AG09309 (cell line): Measurements from ENCODE around the gene S100A8.

Experiments
- DNase-seq: peaks from one replicate; pipeline ENCODE4 v3.0.0-alpha.2; 2010; ENCODE audit warnings: low read depth
- H3K4me3 ChIP-seq: 2 replicates; pipeline ENCODE4 v1.5.1; 2011; ENCODE audit warnings: mild to moderate bottlenecking, low read depth, low read length, moderate library complexity; ENCODE audit not compliant: control insufficient read depth
- TF ChIP-seq, protein P1 (sequence below): IDR thresholded peaks from 2 replicates; pipeline ENCODE4 v1.5.1; 2011; ENCODE audit warnings: mild to moderate bottlenecking, low read depth, low read length, inconsistent platforms; ENCODE audit not compliant: insufficient read depth, control insufficient read depth; ENCODE audit errors: missing control alignments

S100A8 gene

DNA sequence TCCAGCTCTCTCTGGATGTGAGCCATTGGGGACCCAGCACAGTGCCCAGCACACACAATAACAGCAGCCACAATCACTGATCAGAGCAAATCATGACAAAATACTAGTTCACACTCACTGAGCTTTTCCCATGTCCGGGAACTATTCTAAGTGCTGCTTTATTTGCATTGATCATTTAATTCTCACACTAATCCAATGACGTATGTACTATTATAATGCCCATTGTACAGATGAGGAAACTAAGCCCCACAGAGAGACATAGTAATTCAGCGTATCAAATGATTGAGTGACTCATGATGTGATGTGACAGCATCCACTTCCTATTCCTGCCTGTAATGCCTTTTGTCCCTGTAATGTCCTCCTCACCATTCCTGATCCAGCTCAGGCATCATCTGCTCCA lies 1.9 kb upstream of the S100A8 start:
- no peak overlapping the region for H3K4me3 ChIP-seq
- DNase-seq, result no peak
- TF ChIP-seq, protein P1, sequence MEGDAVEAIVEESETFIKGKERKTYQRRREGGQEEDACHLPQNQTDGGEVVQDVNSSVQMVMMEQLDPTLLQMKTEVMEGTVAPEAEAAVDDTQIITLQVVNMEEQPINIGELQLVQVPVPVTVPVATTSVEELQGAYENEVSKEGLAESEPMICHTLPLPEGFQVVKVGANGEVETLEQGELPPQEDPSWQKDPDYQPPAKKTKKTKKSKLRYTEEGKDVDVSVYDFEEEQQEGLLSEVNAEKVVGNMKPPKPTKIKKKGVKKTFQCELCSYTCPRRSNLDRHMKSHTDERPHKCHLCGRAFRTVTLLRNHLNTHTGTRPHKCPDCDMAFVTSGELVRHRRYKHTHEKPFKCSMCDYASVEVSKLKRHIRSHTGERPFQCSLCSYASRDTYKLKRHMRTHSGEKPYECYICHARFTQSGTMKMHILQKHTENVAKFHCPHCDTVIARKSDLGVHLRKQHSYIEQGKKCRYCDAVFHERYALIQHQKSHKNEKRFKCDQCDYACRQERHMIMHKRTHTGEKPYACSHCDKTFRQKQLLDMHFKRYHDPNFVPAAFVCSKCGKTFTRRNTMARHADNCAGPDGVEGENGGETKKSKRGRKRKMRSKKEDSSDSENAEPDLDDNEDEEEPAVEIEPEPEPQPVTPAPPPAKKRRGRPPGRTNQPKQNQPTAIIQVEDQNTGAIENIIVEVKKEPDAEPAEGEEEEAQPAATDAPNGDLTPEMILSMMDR, result no peak

DNA sequence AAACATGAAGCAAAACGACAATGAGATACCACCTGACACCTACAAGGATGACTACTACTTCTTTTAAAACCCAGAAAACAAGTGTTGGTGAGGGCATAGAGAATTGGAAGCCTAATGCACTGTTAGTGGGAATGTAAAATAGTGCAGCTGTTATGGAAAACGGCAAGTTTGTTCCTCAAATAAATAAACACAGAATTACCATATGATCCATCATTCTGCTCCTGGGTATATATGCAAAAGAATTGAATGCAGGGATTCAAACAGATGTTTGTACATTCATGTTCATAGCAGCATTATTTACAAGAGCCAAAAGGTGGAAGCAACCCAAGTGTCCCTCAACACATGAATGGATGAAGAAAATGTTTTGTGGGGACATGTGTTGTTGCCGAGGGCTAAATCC lies 1.4 kb upstream of the S100A8 start:
- no peak for DNase-seq
- TF ChIP-seq, protein P1, result no peak
- H3K4me3 ChIP-seq, result no peak overlapping the region

DNA sequence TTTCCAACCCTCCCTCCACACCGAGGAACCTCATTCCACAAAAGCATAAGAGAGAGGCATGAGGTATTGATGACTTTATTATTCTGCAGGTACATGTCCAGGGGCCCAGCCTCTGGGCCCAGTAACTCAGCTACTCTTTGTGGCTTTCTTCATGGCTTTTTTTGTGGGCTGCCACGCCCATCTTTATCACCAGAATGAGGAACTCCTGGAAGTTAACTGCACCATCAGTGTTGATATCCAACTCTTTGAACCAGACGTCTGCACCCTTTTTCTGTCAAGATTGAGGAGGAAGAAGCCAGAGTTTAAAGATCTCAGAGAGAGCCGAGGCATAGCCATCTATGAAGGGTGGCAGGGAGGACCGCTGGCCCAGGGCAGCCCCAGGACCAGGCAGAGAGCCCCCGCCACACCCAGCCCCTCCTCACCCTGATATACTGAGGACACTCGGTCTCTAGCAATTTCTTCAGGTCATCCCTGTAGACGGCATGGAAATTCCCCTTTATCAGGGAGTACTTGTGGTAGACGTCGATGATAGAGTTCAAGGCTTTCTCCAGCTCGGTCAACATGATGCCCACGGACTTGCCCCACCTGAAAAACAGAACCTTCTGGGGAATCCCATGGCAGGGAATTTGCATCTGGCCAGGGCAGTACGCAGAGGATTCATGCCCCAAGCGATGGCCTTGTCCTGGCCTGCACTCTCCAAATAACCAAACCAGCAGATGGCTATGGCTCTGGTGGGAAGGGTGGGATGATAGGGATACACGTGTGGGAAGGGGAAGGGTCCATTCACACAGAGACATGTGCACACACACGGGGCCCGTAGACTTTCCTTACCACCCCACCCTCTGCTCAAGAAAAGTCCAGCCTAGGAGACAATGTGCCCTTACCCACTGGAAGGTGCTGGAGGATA lies 647 bp downstream of the S100A8 start:
- TF ChIP-seq, protein P1, result no peak

DNA sequence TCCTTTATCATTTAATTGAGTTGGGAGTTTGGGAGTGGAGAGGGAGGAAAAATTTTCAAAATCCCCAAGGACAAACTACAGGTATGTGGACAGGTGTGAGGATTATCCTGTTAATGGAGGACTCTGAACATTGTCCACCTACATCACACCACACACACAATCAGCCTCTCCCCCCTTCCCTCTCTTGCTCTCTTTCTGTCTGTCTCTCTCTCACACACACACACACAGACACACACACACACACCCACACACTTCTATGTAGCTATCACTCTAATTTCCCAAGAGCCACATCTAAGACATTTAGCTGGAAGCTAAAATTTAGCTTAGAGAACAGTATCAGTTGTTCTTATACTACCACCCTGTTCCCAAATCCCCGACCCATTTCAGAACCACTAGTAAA lies 1.5 kb downstream of the S100A8 start:
- no peak for DNase-seq
- TF ChIP-seq, protein P1, result no peak
- H3K4me3 ChIP-seq, result no peak overlapping the region

More for the DNA sequence above, 647 bp downstream of the S100A8 start:
- no peak for DNase-seq
- H3K4me3 ChIP-seq, result no peak overlapping the region

DNA sequence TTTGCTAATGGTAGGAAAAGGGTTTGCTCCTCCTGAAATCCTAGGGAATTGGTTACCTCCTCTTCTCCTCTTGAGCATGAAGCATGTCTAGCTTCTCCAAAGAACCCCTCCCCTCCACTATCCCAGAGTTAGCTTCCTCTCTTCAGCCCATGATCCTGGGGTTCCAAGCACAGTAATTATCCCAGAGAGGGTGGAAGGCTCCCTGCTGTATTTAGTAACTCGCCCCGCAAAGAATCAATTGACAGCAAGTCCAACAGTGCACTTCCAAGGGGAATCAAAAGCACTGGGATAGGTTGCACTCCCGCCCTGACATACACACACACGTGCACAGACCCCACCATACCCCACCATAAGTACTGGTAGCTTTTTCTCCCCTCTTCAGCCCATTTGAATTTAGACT lies 3.1 kb downstream of the S100A8 start:
- DNase-seq, result no peak
- TF ChIP-seq, protein P1, result no peak
- no peak overlapping the region for H3K4me3 ChIP-seq

DNA sequence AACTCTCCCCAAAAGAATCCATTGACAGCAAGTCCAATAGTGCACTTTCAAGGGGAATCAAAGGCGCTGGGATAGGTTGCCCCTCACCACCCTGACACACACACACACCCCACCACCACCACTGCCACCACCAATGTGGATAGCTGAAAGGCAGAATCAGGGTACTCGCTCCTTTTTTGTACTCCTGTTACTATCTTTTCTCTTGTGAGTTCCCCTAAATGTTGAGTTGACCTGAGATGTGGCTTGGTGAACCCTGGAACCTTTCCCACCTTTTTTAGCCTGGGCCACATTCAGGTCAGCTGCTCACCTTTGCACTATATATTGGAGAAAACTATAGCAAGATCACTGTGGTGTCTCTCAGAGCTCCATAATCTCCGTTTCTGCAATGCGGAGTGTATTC lies 3.9 kb downstream of the S100A8 start:
- no peak overlapping the region for H3K4me3 ChIP-seq
- DNase-seq, result no peak
- TF ChIP-seq, protein P1, result no peak
